ENCODE measurements around the gene THSD4. TPM values are rescaled to one million over a fixed set of nuclear protein-coding genes. Genes with fewer than 3 reads are reported as not detected.

THSD4 gene
- total and polyA plus RNA-seq, 2 of the 4 experiments (the other 2 are of a cell fraction): 25.5 to 31.1 TPM

DNA sequence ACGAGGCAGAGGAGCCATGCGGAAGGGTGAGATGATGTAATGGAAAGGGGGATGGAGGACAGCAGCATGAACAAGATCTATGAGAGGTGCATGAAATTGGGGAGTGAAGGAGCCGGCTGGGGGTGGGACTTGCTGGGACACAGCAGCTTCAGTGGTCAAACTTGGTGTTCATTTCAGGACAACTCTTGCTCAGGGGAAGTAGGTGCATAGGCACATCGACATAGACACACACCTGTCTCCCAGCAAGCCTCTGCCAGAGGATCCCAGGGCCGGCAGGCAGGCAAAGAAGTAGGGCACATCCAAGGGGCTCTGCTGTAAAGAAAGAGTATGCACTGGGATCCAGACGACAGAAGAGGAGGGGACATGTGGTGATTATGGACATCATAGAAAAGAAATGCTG is 582.0 kb downstream of the THSD4 start:
- ATAC-seq (ENCODE audit: low read depth): no peak
- BruUV-seq (replicated peaks): no TSS peak
- H2BK20ac ChIP-seq (ENCODE audit: low read depth, low read length): no peak overlapping the region
- H2BK120ac ChIP-seq (ENCODE audit: low read depth, low read length): no peak overlapping the region
- no peak for DNase-seq
- H3K27ac ChIP-seq (ENCODE audit: insufficient read depth, low read length): no peak overlapping the region
- H3K23ac ChIP-seq (ENCODE audit: low read depth, low read length): no peak overlapping the region
- H4K5ac ChIP-seq (ENCODE audit: low read depth, low read length): no peak overlapping the region
- no peak overlapping the region for H3K14ac ChIP-seq (replicated peaks; ENCODE audit: low read depth, low read length)
- peaks cover 12% of the 10 kb centered on the region for H3K9me1 ChIP-seq (ENCODE audit: insufficient read depth, low read length)
- H3K4ac ChIP-seq (ENCODE audit: low read depth, low read length): no peak overlapping the region
- H3K27me3 ChIP-seq (ENCODE audit: control insufficient read depth, insufficient read depth, low read length): no peaks in the 10 kb centered on the region
- no peak overlapping the region for H3K9ac ChIP-seq (ENCODE audit: low read depth, low read length)
- no peak overlapping the region for H2BK15ac ChIP-seq (ENCODE audit: low read depth, low read length)
- H4K8ac ChIP-seq (ENCODE audit: low read depth in 2 of 2, low read length in 2 of 2): no peak overlapping the region
- H2AK5ac ChIP-seq (ENCODE audit: low read depth, low read length): no peak overlapping the region
- 100% methylated on average over 3 of the region's 6 CpGs; no CpG with 5 or more reads in 1 of the 2 experiments for WGBS, 2 experiments (ENCODE audit: extremely low coverage in 2 of 2, insufficient read length in 1 of 2)
- no peak overlapping the region for H2AK9ac ChIP-seq (replicated peaks; ENCODE audit: low read depth, low read length, poor library complexity)
- CTCF ChIA-PET: no interaction called here
- H3K4me1 ChIP-seq (ENCODE audit: control insufficient read depth, insufficient read depth, low read length): peaks cover 8% of the 10 kb centered on the region
- H3K4me2 ChIP-seq (ENCODE audit: low read depth, low read length): no peak overlapping the region
- POLR2A ChIA-PET (ENCODE audit: unreplicated experiment): no interaction called here
- no peak overlapping the region for H4K91ac ChIP-seq (ENCODE audit: insufficient read depth, low read depth, low read length)
- no peak overlapping the region for H2AFZ ChIP-seq (replicated peaks; ENCODE audit: low read length, poor library complexity)
- H3K36me3 ChIP-seq (ENCODE audit: control insufficient read depth, insufficient read depth, low read length): no peaks in the 10 kb centered on the region
- intact Hi-C loops (cut with micrococcal nuclease) (no loop called here), in situ Hi-C loops (cut with MboI; ENCODE audit: low sequenced_read_pairs) (no loop called here), dilution Hi-C loops (cut with HindIII; ENCODE audit: low sequenced_read_pairs, unreplicated experiment) (no loop called here)
- no peaks in the 10 kb centered on the region for H3K9me3 ChIP-seq (ENCODE audit: control insufficient read depth, insufficient read depth, low read length)
- H3K79me1 ChIP-seq (ENCODE audit: low read depth in 1 of 2, low read length in 2 of 2): 0 out of 4 replicates have a peak, but pooled peaks cover 0 to 2% of the 10 kb centered on the region in 2 experiments
- no peak overlapping the region for H3K56ac ChIP-seq (ENCODE audit: extremely low read depth, insufficient read depth, low read length)
- H3K18ac ChIP-seq (ENCODE audit: low read depth, low read length): no peak overlapping the region
- H4K20me1 ChIP-seq (ENCODE audit: insufficient read depth, low read length): peaks cover 9% of the 10 kb centered on the region; the same call in 1 of the 2 replicates
- TF ChIP-seq FOS (IDR thresholded peaks at IDR 0.05; ENCODE audit: low read depth, low read length): no peak
- no peak for TF ChIP-seq CHD1 (IDR thresholded peaks at IDR 0.05; ENCODE audit: low read depth, low read length)
- TF ChIP-seq CEBPB (IDR thresholded peaks at IDR 0.05; ENCODE audit: low read depth, low read length): no peak
- TF ChIP-seq BHLHE40 (IDR thresholded peaks at IDR 0.05; ENCODE audit: low read depth, low read length): no peak
- no peak overlapping the region for H2BK5ac ChIP-seq (ENCODE audit: low read depth, low read length, poor library complexity, severe bottlenecking)
- H3K4me3 ChIP-seq (ENCODE audit: insufficient read depth, low read depth, low read length): no peak overlapping the region

All from IMR-90 (cell line).